ENCODE results near the gene STRA6.

STRA6 gene

GRCh38 chr15:74226761-74227540, 24.4 kb upstream of the STRA6 start:
- no peak overlapping the region for H3K27ac ChIP-seq (ENCODE audit: insufficient read depth, low read length, poor library complexity, severe bottlenecking)
- no peaks in the 10 kb centered on the region for H3K36me3 ChIP-seq (ENCODE audit: control insufficient read depth, insufficient read depth, low read length)
- no peak overlapping the region for H3K4me3 ChIP-seq (ENCODE audit: insufficient read depth, low read depth, low read length, poor library complexity, severe bottlenecking)
- no peaks in the 10 kb centered on the region for H3K4me1 ChIP-seq (ENCODE audit: control insufficient read depth, insufficient read depth, low read length, poor library complexity, severe bottlenecking)
- no peaks in the 10 kb centered on the region for H3K27me3 ChIP-seq (replicated peaks; ENCODE audit: control insufficient read depth, insufficient read depth, low read length, poor library complexity, severe bottlenecking)
- DNase-seq: no peak
- no peaks in the 10 kb centered on the region for H3K9me3 ChIP-seq (ENCODE audit: control insufficient read depth, low read length)

DNA sequence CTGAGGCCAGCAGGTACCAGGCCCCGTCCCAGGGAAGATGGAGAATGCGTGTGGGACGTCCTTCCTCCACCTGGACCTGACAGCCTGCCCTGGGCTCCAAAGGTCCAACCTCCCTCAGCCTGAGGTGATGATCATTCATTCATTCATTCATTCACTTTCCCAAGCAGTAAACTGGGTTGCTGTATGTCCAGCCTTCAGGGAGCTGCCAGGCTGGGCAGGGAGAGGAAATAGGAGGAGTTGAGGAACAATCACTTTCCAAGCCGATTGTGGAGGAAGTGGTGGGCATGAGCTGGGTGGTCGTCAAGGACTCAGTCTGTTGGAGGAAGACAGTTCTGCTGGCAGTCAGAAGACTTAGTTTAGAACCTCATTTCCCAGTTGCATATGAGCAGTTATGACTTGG, 23.3 kb upstream of the STRA6 start:
- Histone ChIP-seq H3K36me3 (ENCODE audit: control insufficient read depth, insufficient read depth, low read length) (no peaks in the 10 kb centered on the region), H3K27ac (ENCODE audit: insufficient read depth, low read length, poor library complexity, severe bottlenecking) (no peak overlapping the region), H3K4me1 (ENCODE audit: control insufficient read depth, insufficient read depth, low read length, poor library complexity, severe bottlenecking) (no peaks in the 10 kb centered on the region), H3K27me3 (replicated peaks; ENCODE audit: control insufficient read depth, insufficient read depth, low read length, poor library complexity, severe bottlenecking) (no peaks in the 10 kb centered on the region), H3K4me3 (ENCODE audit: insufficient read depth, low read depth, low read length, poor library complexity, severe bottlenecking) (no peak overlapping the region), H3K9me3 (ENCODE audit: control insufficient read depth, low read length) (no peaks in the 10 kb centered on the region)
- DNase-seq: no peak

GRCh38 chr15:74222240-74223119, 19.9 kb upstream of the STRA6 start:
- DNase-seq: no peak
- H3K4me3 ChIP-seq (ENCODE audit: insufficient read depth, low read depth, low read length, poor library complexity, severe bottlenecking): no peak overlapping the region
- no peaks in the 10 kb centered on the region for H3K9me3 ChIP-seq (ENCODE audit: control insufficient read depth, low read length)
- H3K4me1 ChIP-seq (ENCODE audit: control insufficient read depth, insufficient read depth, low read length, poor library complexity, severe bottlenecking): no peaks in the 10 kb centered on the region
- no peak overlapping the region for H3K27ac ChIP-seq (ENCODE audit: insufficient read depth, low read length, poor library complexity, severe bottlenecking)
- H3K36me3 ChIP-seq (ENCODE audit: control insufficient read depth, insufficient read depth, low read length): no peaks in the 10 kb centered on the region
- no peaks in the 10 kb centered on the region for H3K27me3 ChIP-seq (replicated peaks; ENCODE audit: control insufficient read depth, insufficient read depth, low read length, poor library complexity, severe bottlenecking)

DNA sequence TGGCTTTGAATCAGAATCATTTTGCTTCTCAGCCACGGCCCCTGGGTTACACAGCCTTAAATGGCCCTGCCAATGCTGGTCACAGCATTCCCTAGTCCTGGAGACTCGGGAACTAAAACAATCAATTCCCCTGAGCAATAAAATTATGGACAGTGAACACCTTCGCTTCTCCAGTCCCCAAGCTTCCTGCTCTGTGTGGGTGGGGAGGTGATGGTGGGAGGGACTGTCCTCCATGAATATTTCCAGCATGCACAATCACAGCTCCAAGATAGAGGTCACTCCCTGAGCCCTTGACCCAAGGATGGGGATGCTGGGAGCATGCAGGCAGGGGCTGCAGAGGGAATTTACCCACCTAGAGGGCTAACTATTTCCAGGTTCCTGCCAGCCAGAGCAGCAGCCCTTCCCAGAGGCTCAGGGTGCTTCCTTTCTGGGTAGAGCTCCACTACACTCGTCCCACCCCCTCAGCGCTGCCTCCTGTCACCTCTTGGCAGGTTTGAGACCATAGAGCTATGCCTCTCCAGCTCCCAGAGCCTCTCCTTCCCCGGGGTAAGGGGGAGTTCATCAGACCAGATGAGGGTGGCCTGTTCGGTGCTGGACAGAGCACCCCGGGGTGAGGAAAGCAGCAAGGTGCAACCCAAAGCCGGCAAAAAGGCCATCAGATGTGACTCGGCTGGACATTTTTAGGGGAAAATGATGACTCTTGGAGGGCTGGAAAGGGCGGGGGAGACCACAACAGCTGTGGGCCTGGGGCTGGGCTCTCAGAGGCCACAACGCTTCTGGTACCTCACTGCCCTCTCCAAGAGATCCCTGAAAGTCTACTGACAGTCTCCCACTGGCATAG, 19.0 kb upstream of the STRA6 start:
- Histone ChIP-seq H3K36me3 (ENCODE audit: control insufficient read depth, insufficient read depth, low read length) (no peaks in the 10 kb centered on the region), H3K9me3 (ENCODE audit: control insufficient read depth, low read length) (no peaks in the 10 kb centered on the region), H3K4me1 (ENCODE audit: control insufficient read depth, insufficient read depth, low read length, poor library complexity, severe bottlenecking) (no peaks in the 10 kb centered on the region), H3K27me3 (replicated peaks; ENCODE audit: control insufficient read depth, insufficient read depth, low read length, poor library complexity, severe bottlenecking) (no peaks in the 10 kb centered on the region), H3K4me3 (ENCODE audit: insufficient read depth, low read depth, low read length, poor library complexity, severe bottlenecking) (no peak overlapping the region), H3K27ac (ENCODE audit: insufficient read depth, low read length, poor library complexity, severe bottlenecking) (no peak overlapping the region)
- no peak for DNase-seq

DNA sequence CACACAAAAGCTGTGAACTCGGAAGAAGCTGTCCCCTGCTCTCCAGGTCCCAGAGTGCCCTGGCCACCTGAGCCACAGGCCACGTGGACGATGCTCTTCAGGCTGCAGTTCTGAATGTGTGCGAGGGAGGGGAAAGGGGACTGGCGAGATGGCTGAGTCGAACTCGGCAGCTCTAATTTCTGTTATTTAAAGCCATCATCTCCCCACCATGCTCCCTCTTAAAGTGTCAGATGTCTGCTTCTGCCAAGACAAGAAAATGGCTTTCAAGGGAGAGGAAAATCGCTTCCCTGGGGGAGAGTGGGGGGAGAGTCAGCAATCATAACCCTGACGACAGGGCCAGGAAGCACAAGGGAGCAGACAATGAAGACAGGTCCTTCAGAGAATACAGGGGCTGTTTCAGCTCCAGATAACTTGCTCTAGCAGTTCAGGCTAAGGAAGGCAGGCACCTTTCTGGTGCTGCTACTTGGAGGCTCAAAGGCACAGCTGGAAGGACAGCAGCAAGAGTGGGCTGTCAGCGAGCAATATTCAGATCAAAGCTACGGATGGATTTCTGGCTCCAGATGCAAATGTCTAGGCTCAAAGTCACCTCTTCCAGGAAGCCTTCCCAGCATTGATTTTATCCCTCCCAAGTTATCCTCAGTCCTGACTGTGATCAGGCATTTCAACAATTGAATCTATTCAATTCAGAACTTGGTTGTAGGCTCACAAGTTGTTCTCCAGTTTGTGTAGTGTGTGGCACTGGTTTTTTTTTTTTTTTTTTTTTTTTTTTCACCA, 18.1 kb upstream of the STRA6 start:
- Histone ChIP-seq H3K4me1 (ENCODE audit: control insufficient read depth, insufficient read depth, low read length, poor library complexity, severe bottlenecking) (no peaks in the 10 kb centered on the region), H3K9me3 (ENCODE audit: control insufficient read depth, low read length) (no peaks in the 10 kb centered on the region), H3K36me3 (ENCODE audit: control insufficient read depth, insufficient read depth, low read length) (no peaks in the 10 kb centered on the region), H3K27me3 (replicated peaks; ENCODE audit: control insufficient read depth, insufficient read depth, low read length, poor library complexity, severe bottlenecking) (no peaks in the 10 kb centered on the region), H3K4me3 (ENCODE audit: insufficient read depth, low read depth, low read length, poor library complexity, severe bottlenecking) (no peak overlapping the region), H3K27ac (ENCODE audit: insufficient read depth, low read length, poor library complexity, severe bottlenecking) (no peak overlapping the region)
- DNase-seq: no peak

- Histone ChIP-seq H3K4me1 (ENCODE audit: control insufficient read depth, insufficient read depth, low read length, poor library complexity, severe bottlenecking) (no peaks in the 10 kb centered on the region), H3K27ac (ENCODE audit: insufficient read depth, low read length, poor library complexity, severe bottlenecking) (no peak overlapping the region), H3K4me3 (ENCODE audit: insufficient read depth, low read depth, low read length, poor library complexity, severe bottlenecking) (no peak overlapping the region)
Observed at GRCh38 chr15:74217907-74218885, 15.6 kb upstream of the STRA6 start.

GRCh38 chr15:74216949-74217348, 14.4 kb upstream of the STRA6 start:
- no peak overlapping the region for H3K27ac ChIP-seq (ENCODE audit: insufficient read depth, low read length, poor library complexity, severe bottlenecking)
- no peak for DNase-seq
- no peaks in the 10 kb centered on the region for H3K9me3 ChIP-seq (ENCODE audit: control insufficient read depth, low read length)
- H3K4me1 ChIP-seq (ENCODE audit: control insufficient read depth, insufficient read depth, low read length, poor library complexity, severe bottlenecking): no peaks in the 10 kb centered on the region
- H3K27me3 ChIP-seq (replicated peaks; ENCODE audit: control insufficient read depth, insufficient read depth, low read length, poor library complexity, severe bottlenecking): no peaks in the 10 kb centered on the region
- no peaks in the 10 kb centered on the region for H3K36me3 ChIP-seq (ENCODE audit: control insufficient read depth, insufficient read depth, low read length)
- no peak overlapping the region for H3K4me3 ChIP-seq (ENCODE audit: insufficient read depth, low read depth, low read length, poor library complexity, severe bottlenecking)

More at GRCh38 chr15:74217907-74218885, 15.6 kb upstream of the STRA6 start:
- no peaks in the 10 kb centered on the region for H3K9me3 ChIP-seq (ENCODE audit: control insufficient read depth, low read length)
- DNase-seq: no peak
- no peaks in the 10 kb centered on the region for H3K36me3 ChIP-seq (ENCODE audit: control insufficient read depth, insufficient read depth, low read length)
- no peaks in the 10 kb centered on the region for H3K27me3 ChIP-seq (replicated peaks; ENCODE audit: control insufficient read depth, insufficient read depth, low read length, poor library complexity, severe bottlenecking)

DNA sequence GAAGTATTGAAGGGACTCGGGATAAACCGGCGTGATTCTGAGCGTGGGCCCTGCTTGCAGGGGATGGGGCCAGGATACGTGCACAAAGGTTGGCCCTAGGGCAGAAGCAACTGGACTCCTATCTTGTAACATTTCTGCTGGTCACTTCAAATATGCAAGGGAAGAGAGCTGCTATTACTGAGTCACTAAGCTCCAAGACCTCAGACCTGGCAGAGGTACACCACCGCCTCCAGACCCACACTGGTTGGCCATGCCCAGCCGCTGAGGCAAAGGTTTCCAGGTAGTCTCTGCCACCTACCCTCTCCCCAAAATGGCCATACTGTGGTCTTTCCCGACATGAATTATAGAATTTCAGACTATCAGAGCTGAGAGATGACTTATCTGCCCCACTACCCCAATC, 13.4 kb upstream of the STRA6 start:
- Histone ChIP-seq H3K36me3 (ENCODE audit: control insufficient read depth, insufficient read depth, low read length) (no peaks in the 10 kb centered on the region), H3K27ac (ENCODE audit: insufficient read depth, low read length, poor library complexity, severe bottlenecking) (no peak overlapping the region), H3K9me3 (ENCODE audit: control insufficient read depth, low read length) (no peaks in the 10 kb centered on the region), H3K4me3 (ENCODE audit: insufficient read depth, low read depth, low read length, poor library complexity, severe bottlenecking) (no peak overlapping the region), H3K4me1 (ENCODE audit: control insufficient read depth, insufficient read depth, low read length, poor library complexity, severe bottlenecking) (no peaks in the 10 kb centered on the region), H3K27me3 (replicated peaks; ENCODE audit: control insufficient read depth, insufficient read depth, low read length, poor library complexity, severe bottlenecking) (no peaks in the 10 kb centered on the region)
- DNase-seq: no peak

Measured in effector memory CD4-positive, alpha-beta T cell (primary cell).